NOMO-1 (cell line): ENCODE measurements around the gene MRPL10.

ENCODE experiments used
- DNase-seq, 2 experiments: peaks; one replicate each; lab custom pipeline; 2025; ENCODE audit not compliant: unreplicated experiment in 2 of 2; lab: John Stamatoyannopoulos, UW

MRPL10 gene

GRCh38 chr17:47840742-47841487 is 9.6 kb upstream of the MRPL10 start, which contains the start of gene SCRN2:
Gene SCRN2 (minus strand): TSS chr17:47841273. CDS start chr17:47840843, 430 bp downstream.
- DNase-seq = peak; percentile 80 to 81

DNA sequence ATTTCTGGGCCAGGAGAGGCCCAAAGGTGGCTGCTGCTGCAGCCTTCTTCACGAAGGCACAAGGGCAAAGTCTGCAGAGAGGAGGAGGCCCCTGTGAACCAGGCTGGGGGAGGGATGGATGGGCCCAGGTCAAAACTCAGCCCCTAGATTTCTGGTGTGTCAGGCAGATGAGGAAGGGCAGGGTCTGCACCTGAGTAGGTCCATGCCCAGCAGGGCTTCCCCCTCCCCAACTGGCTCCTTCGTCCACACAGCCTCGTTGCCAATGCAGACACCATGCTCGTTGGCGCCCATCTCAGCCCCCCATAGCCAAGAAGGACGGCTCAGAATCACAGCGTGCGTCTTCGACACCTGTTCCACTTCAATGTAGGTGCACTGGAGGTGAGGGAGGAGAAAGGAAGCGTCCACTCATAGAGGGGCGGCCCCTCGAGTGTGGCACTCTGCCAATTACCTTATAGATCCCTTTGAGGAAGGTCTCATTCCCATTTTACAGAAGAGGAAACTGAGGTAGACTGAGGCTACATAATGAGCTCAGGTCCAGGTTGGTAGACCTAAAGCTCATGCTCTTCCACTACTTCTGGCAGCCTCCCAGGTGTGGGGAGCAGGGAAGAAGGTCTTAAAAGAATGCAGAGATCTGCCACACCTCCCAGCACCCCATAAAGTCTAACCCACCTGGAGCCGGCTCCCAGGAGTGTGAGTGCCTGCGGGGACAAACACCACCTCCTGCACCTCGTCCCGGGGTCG is 8.8 kb upstream of the MRPL10 start:
- no peak for DNase-seq

DNA sequence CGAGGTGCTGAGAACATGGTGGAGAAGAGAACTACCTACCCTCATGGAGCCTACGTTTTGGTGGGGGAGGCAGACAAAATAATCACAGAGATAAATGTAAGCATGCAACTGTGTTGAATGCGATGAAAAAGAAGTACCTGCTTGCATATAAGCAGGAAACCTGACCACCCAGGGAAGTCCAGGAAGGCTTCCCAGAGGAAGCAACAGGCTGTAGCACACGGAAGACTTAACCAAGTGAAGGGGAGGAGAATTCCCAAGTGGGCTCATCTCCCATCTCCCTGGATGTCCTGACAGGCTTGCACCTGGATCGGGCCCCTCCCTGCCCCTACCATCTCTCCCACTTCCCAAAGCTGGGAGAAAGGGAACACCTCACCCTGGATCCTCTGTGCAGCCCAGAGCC is 7.7 kb upstream of the MRPL10 start:
- no peak for DNase-seq

- DNase-seq = no peak
Measured at GRCh38 chr17:47838636-47839035, 7.3 kb upstream of the MRPL10 start.

GRCh38 chr17:47837401-47838039 is 6.2 kb upstream of the MRPL10 start:
- DNase-seq = no peak

DNA sequence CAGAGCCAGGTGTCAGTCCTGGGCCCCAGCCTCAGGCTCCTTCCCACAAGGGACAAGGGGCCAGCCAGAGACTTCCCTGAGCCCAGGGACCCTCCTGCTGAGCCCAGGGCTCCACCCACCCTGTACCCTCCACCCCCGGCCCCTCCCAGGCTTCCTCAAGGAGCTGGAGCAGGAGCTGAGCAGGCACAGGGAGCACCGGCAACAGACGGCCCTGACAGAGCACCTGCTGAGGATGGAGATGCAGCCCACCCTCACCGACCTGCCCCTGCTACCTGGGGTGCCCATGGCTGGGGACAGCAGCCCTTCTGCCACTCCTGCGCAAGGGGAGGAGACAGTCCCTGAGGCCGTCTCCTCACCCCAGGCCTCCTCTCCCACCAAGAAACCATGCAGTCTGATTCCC is 5.3 kb upstream of the MRPL10 start:
- no peak for DNase-seq

- no peak for DNase-seq
Measured at GRCh38 chr17:47834756-47835155, 3.4 kb upstream of the MRPL10 start.

DNA sequence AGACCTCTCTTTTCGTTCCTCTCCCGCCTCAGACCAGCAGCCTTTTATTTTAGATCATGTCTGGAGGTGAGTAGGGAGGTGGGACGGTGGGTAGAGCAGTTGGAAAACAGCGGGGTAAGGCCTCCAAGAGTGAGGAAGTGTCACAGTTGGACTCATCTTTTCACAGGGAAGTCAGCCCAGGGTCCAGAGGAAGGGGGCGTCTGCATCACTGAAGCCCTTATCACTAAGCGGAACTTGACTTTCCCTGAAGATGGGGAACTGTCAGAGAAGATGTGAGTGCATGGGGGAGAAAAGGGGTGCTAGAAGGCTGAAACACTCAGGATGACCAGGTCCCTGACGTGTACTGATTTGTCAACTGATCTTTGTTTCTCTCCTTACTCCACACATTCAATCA is 590 bp upstream of the MRPL10 start:
- peak; percentile 25 to 28 for DNase-seq

DNA sequence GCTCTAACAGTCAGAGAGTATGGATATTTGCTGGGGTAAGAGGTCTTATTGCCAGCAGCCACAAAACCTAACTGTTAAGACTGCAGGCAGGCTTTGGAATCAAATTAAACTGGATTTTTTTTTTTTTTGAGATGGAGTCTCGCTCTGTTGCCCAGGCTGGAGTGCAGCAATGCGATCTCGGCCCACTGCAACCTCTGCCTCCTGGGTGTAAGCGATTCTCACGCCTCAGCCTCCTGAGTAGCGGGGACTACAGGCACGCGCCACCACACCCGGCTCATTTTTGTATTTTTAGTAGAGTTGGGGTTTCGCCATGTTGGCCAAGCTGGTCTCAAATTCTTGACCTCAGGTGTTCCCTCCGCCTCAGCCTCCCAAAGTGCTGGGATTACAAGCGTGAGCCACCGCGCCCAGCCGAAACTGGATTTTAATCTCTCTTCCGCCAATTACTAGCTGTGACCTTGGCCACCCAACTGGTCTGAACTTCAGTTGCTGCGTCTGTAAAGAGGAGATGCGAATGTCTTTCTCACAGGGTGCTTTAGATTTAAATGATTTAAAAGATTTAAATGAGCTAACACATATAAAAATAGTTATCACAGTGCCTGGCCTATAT is 842 bp downstream of the MRPL10 start:
- DNase-seq = no peak

DNA sequence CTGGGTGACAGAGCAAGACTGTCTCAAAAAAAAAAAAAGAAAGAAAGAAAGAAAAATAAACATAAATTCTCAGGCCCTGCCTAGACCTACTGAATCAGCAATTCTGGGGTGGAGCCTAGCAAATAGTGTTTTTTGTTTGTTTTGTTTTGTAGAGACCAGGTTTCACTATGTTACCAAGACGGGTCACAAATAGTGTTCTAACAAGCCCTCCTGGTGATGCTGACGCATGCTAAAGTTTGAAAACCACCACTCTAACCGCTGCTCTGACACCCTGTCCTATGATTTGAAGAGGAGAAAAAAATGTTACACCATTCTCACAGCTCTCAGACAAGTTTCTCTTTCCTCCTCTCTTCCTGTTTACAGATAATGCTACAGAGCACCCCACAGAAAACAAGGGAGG is 1.5 kb downstream of the MRPL10 start:
- no peak for DNase-seq

- no peak for DNase-seq
Measured at GRCh38 chr17:47823519-47823918, 7.8 kb downstream of the MRPL10 start.

DNA sequence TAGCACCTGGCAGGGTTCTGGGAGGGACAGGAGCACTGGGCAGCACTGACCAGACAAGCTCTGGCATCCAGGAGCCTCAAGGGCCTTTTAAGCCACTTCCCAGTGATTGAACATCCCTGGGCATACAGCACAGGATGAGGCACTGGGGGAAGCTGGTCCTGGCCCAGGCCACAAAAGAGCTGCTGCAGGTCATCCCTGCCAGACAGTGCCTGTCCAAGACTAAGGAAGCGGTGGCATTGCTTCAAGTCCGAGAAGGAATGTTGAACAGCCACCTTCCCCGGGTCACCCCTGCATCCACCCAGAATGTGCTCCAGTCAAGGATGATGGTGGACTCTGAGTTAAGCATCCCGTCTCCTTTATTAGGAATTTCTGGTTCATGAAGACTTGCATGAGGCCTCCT is 8.6 kb downstream of the MRPL10 start:
- no peak for DNase-seq

- DNase-seq = peak; percentile 85 to 90
Measured at GRCh38 chr17:47821424-47822391, 9.6 kb downstream of the MRPL10 start, which contains the start of gene OSBPL7. Gene OSBPL7 (minus strand): TSS chr17:47821794. CDS start chr17:47820278, 1,516 bp downstream.

DNA sequence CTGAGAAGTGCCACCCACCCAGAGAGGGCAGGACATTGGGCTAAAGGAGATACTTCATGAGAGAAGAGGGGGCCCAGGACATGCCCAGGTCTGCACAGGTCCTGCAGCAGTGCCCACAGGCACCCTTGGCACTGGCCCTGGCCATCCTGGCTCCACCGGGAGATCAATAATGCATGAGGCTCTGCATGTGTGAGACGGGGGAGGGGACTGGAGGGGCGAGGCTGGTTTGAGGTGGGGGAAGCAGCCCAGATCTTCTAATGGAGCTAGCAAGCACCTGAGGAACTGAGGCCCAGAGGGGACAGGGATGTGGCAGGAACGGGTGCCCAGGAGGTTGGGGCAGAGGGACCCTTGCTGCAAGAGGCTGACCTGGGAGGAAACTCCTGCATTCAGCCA is 10.3 kb downstream of the MRPL10 start:
- no peak for DNase-seq

DNA sequence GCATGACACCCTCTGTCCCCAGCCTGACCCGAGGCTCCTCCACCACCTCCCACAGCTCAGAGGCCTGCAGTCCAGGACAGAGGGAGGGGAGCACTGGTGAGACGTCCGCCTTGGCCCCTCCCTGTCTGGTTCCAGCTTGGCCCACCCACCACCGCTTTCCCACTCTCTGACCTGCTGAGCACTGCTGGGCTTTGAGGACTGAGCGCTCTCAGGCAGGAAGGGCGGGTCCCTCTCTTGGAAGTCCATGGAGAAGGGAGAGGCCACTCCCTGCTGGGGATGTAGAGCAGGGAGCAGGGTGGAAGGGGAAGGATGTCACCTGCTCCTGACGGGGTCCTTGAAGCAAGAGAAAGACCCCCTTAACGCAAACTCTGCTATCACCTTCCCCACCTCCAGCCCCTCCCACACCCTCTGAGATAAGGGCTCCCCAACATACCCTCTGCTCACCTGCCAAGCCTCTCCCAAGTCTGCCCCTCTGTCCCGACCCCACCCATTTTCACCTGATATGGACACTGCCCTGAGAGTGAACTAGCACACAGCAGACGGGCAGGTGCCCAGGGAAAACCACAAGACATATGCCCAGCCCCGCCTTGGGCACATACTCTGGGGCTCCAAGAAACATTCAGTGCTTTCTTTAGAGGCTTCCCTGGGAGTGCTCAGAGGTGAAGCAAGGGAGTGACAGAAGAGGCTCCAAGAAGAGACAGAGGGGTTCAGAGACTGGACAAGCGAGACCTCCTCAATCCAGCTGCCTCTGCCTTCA is 11.1 kb downstream of the MRPL10 start:
- DNase-seq = no peak

DNA sequence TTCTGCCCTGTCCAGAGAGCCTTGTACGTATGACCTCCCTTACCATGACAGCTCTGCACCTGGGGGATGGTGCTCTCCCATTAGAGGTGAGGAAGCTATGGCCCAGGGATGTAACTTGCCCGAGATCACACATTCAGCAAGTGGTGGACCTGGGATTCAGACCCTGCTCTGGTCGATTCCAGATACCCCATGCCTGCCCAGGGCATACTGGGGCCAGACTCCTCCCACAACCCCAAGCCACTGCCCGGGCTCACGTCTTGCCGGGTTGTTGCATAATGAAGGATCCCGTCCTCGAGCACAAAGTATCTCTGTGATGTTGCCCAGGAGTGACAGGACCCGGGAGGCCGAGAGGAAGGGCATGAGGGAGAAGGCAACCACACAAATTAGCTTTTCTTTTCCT is 11.9 kb downstream of the MRPL10 start:
- no peak for DNase-seq

DNA sequence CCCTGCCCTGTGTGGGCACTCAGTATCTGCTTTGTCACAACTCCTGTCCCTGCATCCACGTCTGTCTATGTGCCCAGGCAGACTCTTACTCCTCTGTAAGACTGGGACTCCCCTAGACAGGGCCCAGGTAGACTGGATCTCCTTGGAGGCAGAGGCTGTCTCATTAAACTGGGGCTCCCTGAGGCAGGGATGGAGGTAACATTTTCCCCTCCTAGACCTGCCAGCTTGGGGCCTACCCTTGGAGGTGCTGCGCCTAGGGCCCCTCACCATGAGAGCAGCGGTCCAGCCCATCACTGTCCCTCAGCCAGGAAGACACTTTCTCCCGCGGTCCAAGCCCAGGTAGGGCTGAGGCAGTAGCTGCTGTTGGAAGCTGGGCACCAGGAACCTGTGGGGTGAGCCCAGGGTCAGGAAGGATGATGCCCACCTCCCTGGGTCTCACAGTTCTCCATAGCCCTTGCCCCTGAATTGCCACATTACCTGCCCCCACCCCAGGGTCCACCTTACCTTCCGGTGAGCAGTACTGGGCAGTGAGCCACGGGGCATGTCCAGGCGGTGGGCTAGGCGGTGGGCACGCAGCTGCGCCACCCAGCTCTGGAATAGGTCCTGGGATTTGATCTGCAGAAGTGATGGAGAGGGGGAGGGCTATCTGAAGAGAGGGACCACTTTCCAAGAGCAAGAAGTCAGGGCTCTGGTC is 13.2 kb downstream of the MRPL10 start:
- DNase-seq = no peak

DNA sequence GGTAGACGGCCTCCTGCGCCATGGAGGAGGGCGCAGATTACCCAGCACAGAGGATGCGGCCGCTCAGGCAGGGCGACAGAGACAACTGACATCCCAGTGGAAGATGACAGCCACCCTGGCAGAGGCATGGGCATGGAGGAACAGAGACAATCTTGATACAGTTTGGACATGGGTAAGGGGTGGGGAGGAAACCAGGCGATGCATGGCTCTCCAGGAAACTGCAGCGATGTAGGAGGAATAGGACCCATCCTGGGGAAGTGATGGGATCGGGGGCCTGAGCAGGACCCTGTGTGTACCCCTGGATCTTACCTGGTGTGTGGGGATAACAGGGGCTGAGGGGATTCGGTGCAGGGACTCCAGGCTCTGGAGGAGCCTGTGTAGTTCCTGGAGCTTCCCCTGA is 14.4 kb downstream of the MRPL10 start:
- DNase-seq = no peak
